SK-N-MC (cell line): ENCODE measurements around the gene PPP1R12A.

Experiments
- DNase-seq: peaks from one replicate; pipeline ENCODE4 v3.0.0-alpha.2; 2011; ENCODE audit warnings: low read depth, low spot score
- H3K27ac ChIP-seq: fragments of 200-600 bp; sonication (generic); 2 replicates; pipeline ENCODE4 v1.5.1; 2016; ENCODE audit warnings: mixed run types
- H3K36me3 ChIP-seq: fragments of 200-600 bp; sonication (generic); 2 replicates; pipeline ENCODE4 v1.6.1; 2017; ENCODE audit warnings: antibody characterized with exemption, low read length, mixed read lengths; ENCODE audit not compliant: insufficient read depth
- H3K4me3 ChIP-seq: fragments of 200-600 bp; sonication (generic); 2 replicates; pipeline ENCODE4 v1.5.1; 2016
- H3K9ac ChIP-seq: fragments of 200-600 bp; sonication (generic); 2 replicates; pipeline ENCODE4 v1.8.0; 2017; ENCODE audit warnings: mixed run types, mixed read lengths; ENCODE audit not compliant: insufficient read length
- H3K9me3 ChIP-seq: fragments of 200-600 bp; sonication (generic); 2 replicates; pipeline ENCODE4 v1.6.1; 2017; ENCODE audit warnings: low read depth, mild to moderate bottlenecking, antibody characterized with exemption, low read length, moderate library complexity, mixed read lengths
- EZH2 ChIP-seq: fragments of 200-600 bp; sonication (generic); IDR thresholded peaks from one replicate; pipeline ENCODE4 v1.6.1; 2017; ENCODE audit warnings: antibody characterized with exemption
- FOXP2 ChIP-seq: optimal IDR thresholded peaks from 2 replicates; pipeline ENCODE3; 2011; ENCODE audit warnings: mild to moderate bottlenecking, moderate library complexity; ENCODE audit not compliant: insufficient read depth; ENCODE audit errors: extremely low read length, control extremely low read depth
- POLR2AphosphoS5 ChIP-seq: IDR thresholded peaks from 2 replicates; pipeline ENCODE4 v1.6.1; 2012; ENCODE audit warnings: mild to moderate bottlenecking, low read depth, low read length, borderline replicate concordance

PPP1R12A gene

DNA sequence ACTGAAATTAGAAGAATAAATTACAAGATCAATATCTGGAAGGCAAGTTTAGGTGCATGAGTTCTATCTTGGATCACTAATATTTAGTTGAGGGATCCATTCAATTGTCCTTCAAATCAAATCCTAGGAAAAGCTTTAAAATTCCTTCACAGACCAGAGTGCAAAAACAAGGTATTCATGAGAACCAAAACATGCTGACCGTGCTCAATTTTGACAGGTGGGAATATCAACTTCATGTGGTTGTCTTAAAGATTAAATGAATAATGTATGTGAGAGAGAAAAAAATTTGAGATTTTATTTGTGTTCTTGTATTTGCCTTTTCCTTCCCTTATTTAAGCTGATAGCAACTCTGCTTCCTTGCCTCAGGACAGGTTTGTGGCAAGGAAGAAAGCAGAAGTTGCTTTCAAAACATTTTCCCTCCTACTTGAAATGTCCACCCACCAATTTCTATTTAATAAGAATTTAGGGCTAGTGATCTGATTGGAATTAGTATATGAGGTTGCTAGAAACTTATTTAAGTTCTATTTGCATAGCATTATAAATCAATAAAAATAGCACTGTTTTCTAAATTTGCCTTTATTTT, 4.9 kb upstream of the PPP1R12A start:
- Histone ChIP-seq H3K4me3 (no peak overlapping the region), H3K9me3 (no peaks in the 10 kb centered on the region), H3K9ac (no peak overlapping the region), H3K36me3 (no peaks in the 10 kb centered on the region), H3K27ac (peak overlapping the region; percentile 44; the same call in 1 of the 2 replicates)
- TF ChIP-seq EZH2 (no peak), POLR2AphosphoS5 (no peak), FOXP2 (no peak)
- DNase-seq, result no peak

DNA sequence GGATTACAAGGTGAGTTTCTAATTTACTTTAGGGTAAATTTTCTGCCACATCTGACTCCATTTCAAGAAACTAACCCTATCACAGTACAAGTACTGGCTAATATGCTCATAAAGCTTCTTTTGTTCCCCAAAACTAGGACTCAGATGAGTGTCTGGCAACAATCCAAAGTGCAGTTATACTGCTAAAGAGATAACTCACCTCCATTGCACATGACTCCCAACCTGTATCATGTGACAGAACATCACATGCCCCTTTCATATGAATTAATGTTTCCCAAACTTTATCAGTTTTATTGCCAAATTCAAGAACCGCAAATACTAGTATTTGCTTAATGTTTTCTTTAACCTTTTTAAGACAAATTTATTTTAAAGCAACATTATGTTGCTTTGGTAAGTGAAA, 3.9 kb upstream of the PPP1R12A start:
- no peak overlapping the region for H3K9ac ChIP-seq
- TF ChIP-seq EZH2, result no peak
- TF ChIP-seq FOXP2, result no peak
- no peak for TF ChIP-seq POLR2AphosphoS5
- H3K27ac ChIP-seq, result no peak overlapping the region
- no peaks in the 10 kb centered on the region for H3K9me3 ChIP-seq
- no peak for DNase-seq
- H3K36me3 ChIP-seq, result no peaks in the 10 kb centered on the region
- no peak overlapping the region for H3K4me3 ChIP-seq

DNA sequence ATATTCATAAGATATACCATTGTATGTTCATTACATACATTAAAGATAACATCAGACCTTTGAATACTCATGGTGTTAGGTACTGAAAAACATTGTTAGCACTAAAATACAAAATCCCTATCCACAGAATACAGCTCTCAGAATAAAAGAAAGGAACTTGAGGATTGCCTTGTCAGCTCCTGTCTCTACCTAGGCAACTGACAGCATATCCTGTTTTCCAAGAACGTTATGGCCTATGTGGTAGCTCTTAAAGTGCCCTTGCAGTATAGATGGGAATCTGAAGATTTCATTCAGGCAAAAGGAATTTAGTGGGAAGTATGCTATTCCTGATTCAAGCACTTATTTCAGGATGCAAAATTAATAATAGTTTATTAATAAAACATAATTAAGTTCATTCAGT, 1.8 kb upstream of the PPP1R12A start:
- H3K27ac ChIP-seq, result no peak overlapping the region
- peak overlapping the region; percentile 90 for H3K4me3 ChIP-seq
- TF ChIP-seq POLR2AphosphoS5 (no peak), FOXP2 (no peak), EZH2 (no peak)
- H3K9ac ChIP-seq, result peak overlapping the region; percentile 90
- DNase-seq, result no peak
- no peaks in the 10 kb centered on the region for H3K36me3 ChIP-seq
- no peaks in the 10 kb centered on the region for H3K9me3 ChIP-seq

DNA sequence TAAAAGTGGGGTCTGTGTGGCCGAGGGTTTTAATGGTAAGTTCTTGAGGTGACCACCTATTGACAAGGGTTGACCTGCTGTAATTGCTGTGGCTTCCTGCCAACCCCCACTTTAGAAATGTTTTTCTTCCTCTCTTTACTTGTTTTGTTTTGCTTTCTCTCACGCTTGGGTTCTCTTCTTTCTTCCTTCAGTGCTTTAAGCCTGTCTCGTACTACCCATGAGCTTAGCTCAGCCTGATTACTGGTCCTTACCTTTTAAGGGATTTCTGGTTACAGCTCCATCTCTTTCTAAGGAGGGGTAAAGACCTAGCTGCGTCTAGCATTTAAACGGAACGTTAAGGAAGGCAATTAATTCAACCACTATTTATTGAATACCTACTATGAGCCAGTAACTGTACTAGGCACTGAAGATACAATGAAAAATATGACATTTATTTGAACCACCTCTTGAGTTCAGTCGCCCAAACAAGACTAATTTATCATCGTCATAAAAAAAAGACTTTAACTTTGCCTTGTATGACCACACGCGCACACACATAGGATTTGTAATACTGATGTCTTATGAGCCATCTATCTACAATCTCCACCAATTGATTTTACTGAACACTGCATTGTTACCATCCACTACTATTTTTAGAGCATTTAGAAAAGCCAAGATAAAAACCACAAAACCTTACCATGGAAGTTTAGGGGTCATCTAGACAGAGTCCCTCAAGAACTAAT, 888 bp upstream of the PPP1R12A start:
- peak overlapping the region; percentile 90 for H3K4me3 ChIP-seq
- H3K36me3 ChIP-seq, result no peaks in the 10 kb centered on the region
- H3K9ac ChIP-seq, result peak overlapping the region; percentile 90
- H3K9me3 ChIP-seq, result no peaks in the 10 kb centered on the region
- peak overlapping the region; percentile 66 for H3K27ac ChIP-seq
- TF ChIP-seq EZH2, result no peak
- no peak for TF ChIP-seq FOXP2
- TF ChIP-seq POLR2AphosphoS5, result no peak
- no peak for DNase-seq

DNA sequence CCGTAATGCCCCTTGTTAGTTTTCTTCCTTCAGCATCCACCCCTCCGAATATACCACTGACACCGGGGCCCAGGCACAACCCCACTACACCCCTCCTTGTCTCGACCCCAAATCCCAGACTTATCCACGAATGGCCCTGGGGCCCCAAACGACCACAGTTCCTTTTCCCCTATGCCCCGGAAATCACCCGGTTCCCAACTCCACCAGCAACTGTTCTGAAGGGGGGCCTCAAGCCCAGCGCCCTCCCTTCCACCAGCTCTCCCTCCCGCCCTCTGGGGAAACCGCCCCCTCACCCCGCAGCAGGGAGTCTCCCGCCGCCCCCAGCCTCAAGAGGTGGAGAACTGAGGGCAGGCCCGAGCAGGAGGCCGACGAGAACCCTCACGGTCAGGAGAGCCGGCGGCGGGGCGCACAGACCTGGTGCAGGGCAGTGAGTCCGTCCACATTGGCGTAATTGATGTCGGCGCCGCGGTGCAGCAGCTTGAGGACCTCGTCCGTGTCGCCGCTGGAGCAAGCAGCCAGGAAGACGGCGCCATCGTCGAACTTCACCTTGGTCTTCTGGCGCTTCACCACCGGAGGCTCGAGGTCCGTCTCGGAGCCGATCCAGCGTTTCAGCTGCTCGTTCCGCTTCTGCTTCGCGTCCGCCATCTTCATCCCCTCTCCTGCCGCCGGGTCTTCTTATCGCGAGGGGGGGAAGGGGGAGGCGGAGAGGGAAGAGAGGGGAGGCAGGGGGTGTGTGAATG, 446 bp downstream of the PPP1R12A start:
- H3K27ac ChIP-seq, result peak overlapping the region; percentile 66

DNA sequence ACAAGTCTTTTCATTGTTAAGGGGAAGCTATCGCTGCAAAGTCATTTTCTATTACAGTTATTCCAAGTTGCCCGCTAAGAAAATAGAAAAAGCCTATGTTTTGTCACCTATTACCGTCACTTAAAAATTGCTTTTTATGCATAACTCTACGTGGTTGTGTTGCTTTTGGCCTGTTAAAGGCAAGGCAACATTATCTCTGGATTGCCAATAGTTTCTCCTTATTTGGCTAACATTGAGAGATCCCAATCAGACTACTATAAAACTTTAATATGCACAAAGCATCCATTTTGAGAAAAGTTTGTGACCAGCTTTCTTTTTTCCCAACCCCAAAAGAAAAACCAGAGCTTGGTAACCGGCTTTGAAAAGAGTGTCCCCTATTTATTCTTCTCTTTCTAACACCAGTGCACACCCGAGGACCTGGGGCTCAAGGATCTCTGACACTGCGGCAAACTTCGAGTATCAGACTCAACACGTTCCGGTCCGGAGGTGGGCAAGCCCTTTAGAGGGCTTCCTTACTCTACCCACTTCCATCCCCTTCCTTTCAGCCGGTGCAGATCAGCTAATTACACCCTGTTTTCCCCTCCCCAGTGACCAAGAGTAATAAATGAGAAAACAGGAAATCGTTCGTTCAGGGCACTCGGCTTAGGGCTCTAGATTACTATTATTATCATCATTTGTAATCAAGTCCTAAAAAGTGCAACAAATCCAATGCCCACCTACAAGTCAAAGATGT, 1.2 kb downstream of the PPP1R12A start:
- H3K9ac ChIP-seq, result peak overlapping the region; percentile 90
- TF ChIP-seq POLR2AphosphoS5, result no peak
- TF ChIP-seq FOXP2, result no peak
- no peak for TF ChIP-seq EZH2
- peak overlapping the region; percentile 11; the same call in 1 of the 2 replicates for H3K27ac ChIP-seq
- no peak for DNase-seq
- no peaks in the 10 kb centered on the region for H3K9me3 ChIP-seq
- no peaks in the 10 kb centered on the region for H3K36me3 ChIP-seq
- H3K4me3 ChIP-seq, result peak overlapping the region; percentile 90

More for the DNA sequence above, 446 bp downstream of the PPP1R12A start:
- Histone ChIP-seq H3K4me3 (peak overlapping the region; percentile 90), H3K9ac (peak overlapping the region; percentile 90), H3K36me3 (no peaks in the 10 kb centered on the region), H3K9me3 (no peaks in the 10 kb centered on the region)
- no peak for DNase-seq
- TF ChIP-seq POLR2AphosphoS5 (no peak), EZH2 (no peak), FOXP2 (no peak)

DNA sequence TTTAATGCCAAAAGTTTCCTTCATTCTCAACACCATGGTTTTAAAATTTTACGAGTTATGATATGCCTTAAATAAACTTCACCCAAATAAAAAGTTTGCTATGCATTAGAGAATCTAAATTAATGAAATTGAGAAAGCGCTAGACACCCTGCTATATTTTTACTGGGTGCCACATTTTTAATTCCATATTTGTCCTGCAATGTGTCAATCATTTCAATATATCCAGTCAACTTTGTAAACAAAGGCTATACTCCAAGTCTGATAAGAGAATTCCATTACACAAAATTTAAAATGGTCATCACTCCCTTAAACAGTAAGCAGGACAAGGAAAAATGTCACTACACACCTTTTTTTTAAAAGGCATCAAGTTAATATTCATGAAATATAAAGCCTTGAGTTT, 1.9 kb downstream of the PPP1R12A start:
- peak overlapping the region; percentile 90 for H3K4me3 ChIP-seq
- peak overlapping the region; percentile 90 for H3K9ac ChIP-seq
- H3K27ac ChIP-seq, result no peak overlapping the region
- TF ChIP-seq FOXP2 (no peak), EZH2 (no peak), POLR2AphosphoS5 (no peak)
- no peaks in the 10 kb centered on the region for H3K36me3 ChIP-seq
- no peaks in the 10 kb centered on the region for H3K9me3 ChIP-seq
- no peak for DNase-seq

DNA sequence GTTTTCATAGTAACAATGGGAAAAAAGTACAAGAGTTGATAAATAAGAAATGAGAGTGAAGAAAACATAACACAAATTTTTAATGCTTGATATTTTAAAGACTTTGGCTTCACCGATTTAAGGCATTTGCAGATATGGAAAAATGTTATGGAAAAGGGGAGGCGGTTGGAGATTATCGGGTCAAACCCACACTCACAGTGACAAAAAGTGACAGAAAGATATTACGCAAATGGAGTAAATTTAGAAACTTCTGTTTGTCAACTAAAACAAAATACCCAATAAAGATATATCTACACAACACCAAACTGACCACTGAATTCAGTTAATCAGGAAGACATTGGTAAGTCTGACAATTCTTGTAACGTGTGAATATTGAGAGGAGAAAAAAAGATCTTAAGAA, 2.5 kb downstream of the PPP1R12A start:
- H3K9me3 ChIP-seq, result no peaks in the 10 kb centered on the region
- no peak overlapping the region for H3K27ac ChIP-seq
- peak overlapping the region; percentile 90 for H3K4me3 ChIP-seq
- no peaks in the 10 kb centered on the region for H3K36me3 ChIP-seq
- no peak for DNase-seq
- peak overlapping the region; percentile 90 for H3K9ac ChIP-seq
- no peak for TF ChIP-seq EZH2
- no peak for TF ChIP-seq POLR2AphosphoS5
- no peak for TF ChIP-seq FOXP2

DNA sequence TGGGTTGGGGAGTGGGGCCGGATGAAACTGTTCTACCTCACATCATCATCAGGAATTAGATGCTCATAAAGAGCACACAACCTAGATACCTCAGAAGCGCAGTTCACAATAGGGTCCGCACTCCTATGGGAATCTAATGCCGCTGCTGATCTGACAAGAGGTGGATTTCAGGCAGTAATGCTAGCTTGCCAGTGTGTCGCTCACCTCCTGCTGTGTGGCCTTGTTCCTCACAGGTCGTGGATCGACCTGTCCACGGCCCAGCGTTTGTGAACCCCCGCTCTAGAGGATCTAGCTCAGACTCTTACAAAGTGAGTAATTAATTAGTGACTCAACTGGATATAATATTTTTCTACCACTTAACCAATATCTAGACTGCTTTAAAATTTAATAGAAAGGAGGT, 5.8 kb downstream of the PPP1R12A start:
- Histone ChIP-seq H3K9ac (no peak overlapping the region), H3K27ac (no peak overlapping the region), H3K4me3 (no peak overlapping the region), H3K36me3 (no peaks in the 10 kb centered on the region), H3K9me3 (no peaks in the 10 kb centered on the region)
- TF ChIP-seq EZH2 (no peak), POLR2AphosphoS5 (no peak), FOXP2 (no peak)
- DNase-seq, result no peak
